MM.1S (cell line): Measurements from ENCODE around the gene TIGIT.

Experiments
- DNase-seq: peaks from one replicate; pipeline ENCODE4 v3.0.0-alpha.2; 2015
- H2AFZ ChIP-seq: fragments of 300-600 bp; sonication (generic); 2 replicates; pipeline ENCODE4 v1.6.0; 2016; ENCODE audit warnings: antibody characterized with exemption, low read length
- H3F3A ChIP-seq: fragments of 300-600 bp; sonication (generic); 2 replicates; pipeline ENCODE4 v1.6.1; 2016; ENCODE audit warnings: mild to moderate bottlenecking, antibody characterized with exemption, low read length, moderate library complexity, mixed read lengths; ENCODE audit not compliant: insufficient read depth
- H3K27ac ChIP-seq: fragments of 300-600 bp; sonication (generic); 2 replicates; pipeline ENCODE4 v1.5.1; 2016; ENCODE audit warnings: mild to moderate bottlenecking, low read length
- H3K27me3 ChIP-seq: fragments of 300-600 bp; sonication (generic); replicated peaks from 2 replicates; pipeline ENCODE4 v1.6.0; 2016; ENCODE audit warnings: low read length; ENCODE audit not compliant: insufficient read depth
- H3K36me3 ChIP-seq: fragments of 300-600 bp; sonication (generic); replicated peaks from 2 replicates; pipeline ENCODE4 v1.6.1; 2016; ENCODE audit warnings: mild to moderate bottlenecking, low read length, mixed read lengths; ENCODE audit not compliant: insufficient read depth
- H3K4me1 ChIP-seq: fragments of 300-600 bp; sonication (generic); 2 replicates; pipeline ENCODE4 v1.6.1; 2016; ENCODE audit warnings: low read length, mixed read lengths
- H3K4me2 ChIP-seq: fragments of 300-600 bp; sonication (generic); 2 replicates; pipeline ENCODE4 v1.6.0; 2016; ENCODE audit warnings: low read depth, low read length
- H3K4me3 ChIP-seq: fragments of 300-600 bp; sonication (generic); 2 replicates; pipeline ENCODE4 v1.5.1; 2016; ENCODE audit warnings: low read length, mixed read lengths
- H3K79me2 ChIP-seq: fragments of 300-600 bp; sonication (generic); 2 replicates; pipeline ENCODE4 v1.6.1; 2016; ENCODE audit warnings: mixed run types, low read length, mixed read lengths
- H3K9ac ChIP-seq: fragments of 300-600 bp; sonication (generic); 2 replicates; pipeline ENCODE4 v1.6.1; 2016; ENCODE audit warnings: low read length, mixed read lengths
- H3K9me2 ChIP-seq: fragments of 300-600 bp; sonication (generic); replicated peaks from 2 replicates; pipeline ENCODE4 v1.6.1; 2016; ENCODE audit warnings: mild to moderate bottlenecking, low read length, mixed read lengths; ENCODE audit not compliant: insufficient read depth
- H3K9me3 ChIP-seq: fragments of 300-600 bp; sonication (generic); replicated peaks from 2 replicates; pipeline ENCODE4 v1.6.1; 2016; ENCODE audit warnings: mild to moderate bottlenecking, low read length, mixed read lengths; ENCODE audit not compliant: insufficient read depth
- H4K20me1 ChIP-seq: fragments of 300-600 bp; sonication (generic); 2 replicates; pipeline ENCODE4 v1.6.1; 2016; ENCODE audit warnings: mild to moderate bottlenecking, low read length, moderate library complexity, mixed read lengths; ENCODE audit not compliant: insufficient read depth
- CTCF ChIP-seq: fragments of 300-600 bp; sonication (generic); IDR thresholded peaks from 2 replicates; pipeline ENCODE4 v1.5.1; 2016; ENCODE audit warnings: antibody characterized with exemption, low read length, mixed read lengths
- EZH2 ChIP-seq: fragments of 300-600 bp; sonication (generic); optimal IDR thresholded peaks from 2 replicates; pipeline ENCODE3; 2017; ENCODE audit warnings: low read depth, mild to moderate bottlenecking, antibody characterized with exemption, low read length, mixed read lengths
- EZH2phosphoT487 ChIP-seq: fragments of 300-600 bp; sonication (generic); IDR thresholded peaks from 2 replicates; pipeline ENCODE4 v1.6.1; 2018; ENCODE audit warnings: antibody characterized with exemption, low read length

Gene TIGIT

GRCh38 chr3:114285648-114286230, 8.1 kb upstream of the TIGIT start:
- Histone ChIP-seq H3K4me3 (no peak overlapping the region), H4K20me1 (no peaks in the 10 kb centered on the region), H3K9ac (no peak overlapping the region), H3K4me1 (peaks cover 8% of the 10 kb centered on the region), H3K4me2 (no peak overlapping the region), H3K27me3 (no peaks in the 10 kb centered on the region), H2AFZ (no peak overlapping the region), H3K79me2 (no peaks in the 10 kb centered on the region), H3K9me3 (no peaks in the 10 kb centered on the region), H3K36me3 (no peaks in the 10 kb centered on the region), H3F3A (peaks cover 8% of the 10 kb centered on the region), H3K27ac (no peak overlapping the region), H3K9me2 (no peaks in the 10 kb centered on the region)
- TF ChIP-seq CTCF (no peak), EZH2phosphoT487 (no peak), EZH2 (no peak)
- no peak for DNase-seq

- Histone ChIP-seq H2AFZ (no peak overlapping the region), H3K79me2 (no peaks in the 10 kb centered on the region), H3K4me1 (peaks cover 9% of the 10 kb centered on the region), H3K4me2 (no peak overlapping the region), H3K27me3 (no peaks in the 10 kb centered on the region), H3K9ac (no peak overlapping the region), H3K36me3 (no peaks in the 10 kb centered on the region), H3K27ac (no peak overlapping the region), H3F3A (peaks cover 14% of the 10 kb centered on the region), H3K4me3 (no peak overlapping the region), H3K9me2 (no peaks in the 10 kb centered on the region), H4K20me1 (no peaks in the 10 kb centered on the region), H3K9me3 (no peaks in the 10 kb centered on the region)
- TF ChIP-seq EZH2phosphoT487 (no peak), EZH2 (no peak), CTCF (no peak)
- no peak for DNase-seq
Observed at GRCh38 chr3:114286266-114286665, 7.6 kb upstream of the TIGIT start.

DNA sequence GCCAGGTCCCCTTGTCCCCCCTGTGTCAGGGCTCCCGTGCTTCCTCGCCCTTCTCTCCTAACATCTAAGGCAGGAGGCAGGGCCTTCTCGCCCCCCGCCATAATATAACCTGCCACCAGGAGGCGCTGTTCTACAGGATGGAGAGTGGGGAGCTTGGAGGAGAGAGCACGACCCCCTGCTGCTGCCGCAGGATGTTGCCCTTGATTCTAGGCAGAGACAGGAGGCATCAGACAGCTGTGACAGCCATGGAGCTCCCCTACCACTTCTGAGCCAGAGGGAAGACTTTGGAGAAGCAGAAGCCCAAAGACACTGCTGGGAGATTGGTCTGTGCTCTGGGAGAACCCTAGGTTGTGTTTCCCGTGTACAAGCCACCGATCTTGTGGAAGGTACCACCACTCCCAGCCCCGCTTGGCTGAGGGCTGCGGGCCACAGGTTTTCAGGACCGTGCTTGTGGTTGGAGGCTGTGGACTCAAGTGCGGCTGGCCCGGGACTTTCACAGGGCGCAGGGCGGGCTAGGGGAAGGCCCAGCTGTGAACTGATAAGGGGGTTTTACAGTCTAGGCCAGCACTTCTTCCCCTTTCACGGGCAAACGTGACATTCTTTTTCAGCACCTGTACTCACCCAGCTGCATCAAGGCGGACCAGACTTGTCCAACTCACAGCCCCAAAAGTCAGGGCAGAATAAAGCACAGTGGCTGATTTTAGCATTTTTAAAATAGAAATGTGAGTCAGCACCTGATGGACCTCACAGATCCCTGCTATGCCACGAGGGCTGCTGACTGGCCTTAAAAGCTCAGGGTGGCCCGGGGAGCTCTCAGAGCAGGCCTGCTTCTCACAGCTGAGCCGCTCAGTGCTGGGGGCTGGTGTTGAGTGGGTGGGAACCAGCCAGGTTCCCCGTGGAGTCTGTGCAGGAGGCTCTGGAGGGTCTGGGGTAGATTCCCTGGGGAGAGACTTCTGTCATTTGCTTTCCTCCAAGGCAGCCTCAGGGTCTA, 2.6 kb upstream of the TIGIT start:
- no peaks in the 10 kb centered on the region for H3K27me3 ChIP-seq
- no peaks in the 10 kb centered on the region for H3K9me2 ChIP-seq
- H3K9ac ChIP-seq = peak overlapping the region; percentile 69
- H4K20me1 ChIP-seq = no peaks in the 10 kb centered on the region
- H2AFZ ChIP-seq = peak overlapping the region; percentile 96
- peaks cover 47% of the 10 kb centered on the region for H3F3A ChIP-seq
- H3K4me1 ChIP-seq = peaks cover 45% of the 10 kb centered on the region
- H3K79me2 ChIP-seq = no peaks in the 10 kb centered on the region
- H3K4me2 ChIP-seq = peak overlapping the region; percentile 94
- peak; percentile 96 for DNase-seq
- no peaks in the 10 kb centered on the region for H3K9me3 ChIP-seq
- peak; percentile 96 for TF ChIP-seq CTCF
- TF ChIP-seq EZH2 = no peak
- no peaks in the 10 kb centered on the region for H3K36me3 ChIP-seq
- H3K4me3 ChIP-seq = peak overlapping the region; percentile 51
- peak overlapping the region; percentile 96 for H3K27ac ChIP-seq
